Smooth muscle cell of the brain vasculature (primary cell): Measurements from ENCODE around the gene MAPK14.

Experiments used
- DNase-seq: peaks from one replicate; pipeline ENCODE4 v3.0.0-alpha.2; 2012; ENCODE audit warnings: low read depth, low spot score

Gene MAPK14

GRCh38 chr6:36099869-36100483 lies 72.4 kb downstream of the MAPK14 start:
- DNase-seq: no peak

- DNase-seq: no peak
Measured at GRCh38 chr6:36101691-36102090, 74.1 kb downstream of the MAPK14 start.

GRCh38 chr6:36102853-36103252 lies 75.2 kb downstream of the MAPK14 start:
- DNase-seq: no peak

- no peak for DNase-seq
Measured at GRCh38 chr6:36104836-36105235, 77.2 kb downstream of the MAPK14 start.

GRCh38 chr6:36109092-36109491 lies 81.5 kb downstream of the MAPK14 start:
- no peak for DNase-seq

GRCh38 chr6:36110050-36110449 lies 82.4 kb downstream of the MAPK14 start:
- no peak for DNase-seq

GRCh38 chr6:36110863-36111262 lies 83.3 kb downstream of the MAPK14 start:
- DNase-seq: no peak

GRCh38 chr6:36111526-36111925 lies 83.9 kb downstream of the MAPK14 start:
- no peak for DNase-seq

- no peak for DNase-seq
Measured at GRCh38 chr6:36113049-36113448, 85.4 kb downstream of the MAPK14 start.

GRCh38 chr6:36113703-36114102 lies 86.1 kb downstream of the MAPK14 start:
- DNase-seq: no peak

- DNase-seq: no peak
Measured at GRCh38 chr6:36114798-36115408, 87.3 kb downstream of the MAPK14 start.

GRCh38 chr6:36115412-36115811 lies 87.8 kb downstream of the MAPK14 start:
- DNase-seq: no peak

GRCh38 chr6:36116066-36116864 lies 88.7 kb downstream of the MAPK14 start:
- DNase-seq: no peak

GRCh38 chr6:36116943-36117342 lies 89.3 kb downstream of the MAPK14 start:
- no peak for DNase-seq

- DNase-seq: no peak
Measured at GRCh38 chr6:36117658-36118549, 90.3 kb downstream of the MAPK14 start.

- DNase-seq: no peak
Measured at GRCh38 chr6:36118550-36119107, 91.0 kb downstream of the MAPK14 start.

GRCh38 chr6:36119209-36119608 lies 91.6 kb downstream of the MAPK14 start:
- DNase-seq: no peak

- no peak for DNase-seq
Measured at GRCh38 chr6:36120018-36120417, 92.4 kb downstream of the MAPK14 start.

GRCh38 chr6:36120539-36120938 lies 92.9 kb downstream of the MAPK14 start:
- no peak for DNase-seq

- DNase-seq: no peak
Measured at GRCh38 chr6:36120979-36121786, 93.6 kb downstream of the MAPK14 start.
